ENCODE data around the gene GDAP2. TPM values are rescaled to one million over a fixed set of nuclear protein-coding genes. Genes with fewer than 3 reads are reported as not detected.
A peak's percentile ranks its signal among the peaks of the same experiment; 100 is the strongest.
"Not testable (repeated sequence)": the region's sequence is repeated elsewhere in the genome, so short reads cannot be mapped to it uniquely, and the experiment has no call there.

Gene GDAP2
- total RNA-seq, 1 donor from 2014 or later = 32.4 TPM

DNA sequence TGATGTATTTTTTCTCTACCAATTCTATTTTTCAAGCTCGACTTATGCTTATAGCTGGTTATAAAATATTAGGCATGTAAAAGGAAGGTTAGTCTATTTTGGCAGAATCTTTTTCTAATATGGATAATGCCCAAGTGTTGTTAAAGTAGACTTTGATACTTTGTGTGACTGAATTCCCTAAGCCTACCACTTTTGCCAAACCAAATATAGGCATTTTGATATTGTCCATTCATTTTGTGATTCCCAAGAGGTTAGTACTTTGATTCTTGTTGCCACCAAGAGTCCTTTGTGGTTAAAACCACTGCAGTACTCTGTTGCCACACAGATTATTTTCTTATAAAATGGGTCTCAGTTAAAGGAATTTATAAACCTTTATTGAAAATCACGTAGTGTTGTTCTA lies 4.3 kb upstream of the GDAP2 start:
- TF ChIP-seq, protein P1, sequence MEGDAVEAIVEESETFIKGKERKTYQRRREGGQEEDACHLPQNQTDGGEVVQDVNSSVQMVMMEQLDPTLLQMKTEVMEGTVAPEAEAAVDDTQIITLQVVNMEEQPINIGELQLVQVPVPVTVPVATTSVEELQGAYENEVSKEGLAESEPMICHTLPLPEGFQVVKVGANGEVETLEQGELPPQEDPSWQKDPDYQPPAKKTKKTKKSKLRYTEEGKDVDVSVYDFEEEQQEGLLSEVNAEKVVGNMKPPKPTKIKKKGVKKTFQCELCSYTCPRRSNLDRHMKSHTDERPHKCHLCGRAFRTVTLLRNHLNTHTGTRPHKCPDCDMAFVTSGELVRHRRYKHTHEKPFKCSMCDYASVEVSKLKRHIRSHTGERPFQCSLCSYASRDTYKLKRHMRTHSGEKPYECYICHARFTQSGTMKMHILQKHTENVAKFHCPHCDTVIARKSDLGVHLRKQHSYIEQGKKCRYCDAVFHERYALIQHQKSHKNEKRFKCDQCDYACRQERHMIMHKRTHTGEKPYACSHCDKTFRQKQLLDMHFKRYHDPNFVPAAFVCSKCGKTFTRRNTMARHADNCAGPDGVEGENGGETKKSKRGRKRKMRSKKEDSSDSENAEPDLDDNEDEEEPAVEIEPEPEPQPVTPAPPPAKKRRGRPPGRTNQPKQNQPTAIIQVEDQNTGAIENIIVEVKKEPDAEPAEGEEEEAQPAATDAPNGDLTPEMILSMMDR (IDR thresholded peaks at IDR 0.05) = no peak
- no peak for ATAC-seq

DNA sequence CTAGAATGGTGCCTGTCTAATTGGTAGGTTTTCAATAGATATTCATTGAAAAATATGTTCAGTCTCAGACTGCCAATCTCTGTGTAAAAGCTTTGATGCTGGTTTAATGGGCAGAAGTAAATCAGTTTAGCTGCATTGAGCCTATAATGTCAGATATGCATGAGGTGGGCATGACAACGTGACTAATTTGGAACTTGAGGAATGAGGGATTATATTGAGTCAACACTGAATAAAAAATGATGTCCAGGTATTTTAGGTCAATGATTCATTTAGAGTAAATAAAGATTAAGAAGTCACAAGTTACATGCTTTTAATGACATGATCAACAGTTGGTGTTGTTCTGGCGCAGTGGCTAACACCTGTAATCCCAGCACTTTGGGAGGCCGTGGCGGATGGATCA lies 3.2 kb upstream of the GDAP2 start:
- Histone ChIP-seq H3K4me1 (peaks cover 28% of the 10 kb centered on the region), H3K4me3 (no peak overlapping the region), H3K27me3 (no peaks in the 10 kb centered on the region), H3K27ac (no peak overlapping the region), H3K36me3 (peaks cover 30% of the 10 kb centered on the region), H3K9me3 (no peaks in the 10 kb centered on the region)
- ATAC-seq (no peak), DNase-seq (no peak)
- TF ChIP-seq, protein P1 (IDR thresholded peaks at IDR 0.05) = no peak
- intact Hi-C loops (cut with DNase I) = no loop called here

More for the DNA sequence above, 4.3 kb upstream of the GDAP2 start:
- no peak for DNase-seq
- intact Hi-C loops (cut with DNase I) = no loop called here
- peaks cover 41% of the 10 kb centered on the region for H3K36me3 ChIP-seq
- no peak overlapping the region for H3K27ac ChIP-seq
- peaks cover 18% of the 10 kb centered on the region for H3K4me1 ChIP-seq
- H3K27me3 ChIP-seq = no peaks in the 10 kb centered on the region
- no peak overlapping the region for H3K4me3 ChIP-seq
- H3K9me3 ChIP-seq = no peaks in the 10 kb centered on the region

DNA sequence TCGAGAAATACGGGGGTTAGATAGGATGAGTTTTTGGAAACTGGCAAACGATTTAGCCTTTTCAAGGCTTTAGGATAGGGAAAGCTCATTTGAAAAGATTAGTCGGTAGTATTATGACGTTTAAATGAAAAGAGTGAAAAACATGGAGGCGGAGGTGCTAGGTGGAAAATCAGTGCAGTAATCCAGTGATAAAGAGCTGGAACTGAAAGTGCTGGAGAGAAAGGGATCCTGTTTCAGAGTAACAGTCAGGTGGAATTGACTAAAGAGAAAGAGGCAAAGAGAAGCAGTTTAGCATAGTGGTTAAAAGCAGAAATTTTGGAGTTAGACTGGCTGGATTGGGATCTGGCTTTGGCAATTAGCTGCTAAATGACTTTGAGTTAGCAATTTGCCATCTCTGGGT lies 1.1 kb upstream of the GDAP2 start:
- peaks cover 12% of the 10 kb centered on the region for H3K36me3 ChIP-seq
- peak overlapping the region; percentile 90 for H3K27ac ChIP-seq
- no peaks in the 10 kb centered on the region for H3K9me3 ChIP-seq
- no peaks in the 10 kb centered on the region for H3K27me3 ChIP-seq
- DNase-seq = no peak
- H3K4me3 ChIP-seq = peak overlapping the region; percentile 89
- TF ChIP-seq, protein P1 (IDR thresholded peaks at IDR 0.05) = no peak
- intact Hi-C loops (cut with DNase I) = no loop called here
- H3K4me1 ChIP-seq = peaks cover 33% of the 10 kb centered on the region
- no peak for ATAC-seq

DNA sequence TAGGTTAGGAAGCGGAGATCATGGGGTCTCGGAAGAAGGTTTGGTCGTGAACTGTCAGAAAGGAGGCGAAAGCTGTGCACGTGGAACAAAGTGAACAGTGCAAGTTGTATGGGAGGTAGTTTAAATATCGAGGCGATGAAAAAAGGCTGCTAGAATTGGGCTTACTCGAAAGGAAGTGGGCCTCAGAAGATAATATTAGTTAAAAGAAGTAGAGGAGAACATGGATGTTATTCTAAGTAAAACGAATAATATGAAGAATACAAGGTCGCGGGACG lies 689 bp upstream of the GDAP2 start:
- peak overlapping the region; percentile 90 for H3K27ac ChIP-seq
- ATAC-seq = no peak
- no peaks in the 10 kb centered on the region for H3K27me3 ChIP-seq
- DNase-seq = no peak
- TF ChIP-seq, protein P1 (IDR thresholded peaks at IDR 0.05) = no peak
- peaks cover 9% of the 10 kb centered on the region for H3K36me3 ChIP-seq
- intact Hi-C loops (cut with DNase I) = no loop called here
- H3K9me3 ChIP-seq = no peaks in the 10 kb centered on the region
- H3K4me3 ChIP-seq = peak overlapping the region; percentile 89
- H3K4me1 ChIP-seq = peaks cover 33% of the 10 kb centered on the region

DNA sequence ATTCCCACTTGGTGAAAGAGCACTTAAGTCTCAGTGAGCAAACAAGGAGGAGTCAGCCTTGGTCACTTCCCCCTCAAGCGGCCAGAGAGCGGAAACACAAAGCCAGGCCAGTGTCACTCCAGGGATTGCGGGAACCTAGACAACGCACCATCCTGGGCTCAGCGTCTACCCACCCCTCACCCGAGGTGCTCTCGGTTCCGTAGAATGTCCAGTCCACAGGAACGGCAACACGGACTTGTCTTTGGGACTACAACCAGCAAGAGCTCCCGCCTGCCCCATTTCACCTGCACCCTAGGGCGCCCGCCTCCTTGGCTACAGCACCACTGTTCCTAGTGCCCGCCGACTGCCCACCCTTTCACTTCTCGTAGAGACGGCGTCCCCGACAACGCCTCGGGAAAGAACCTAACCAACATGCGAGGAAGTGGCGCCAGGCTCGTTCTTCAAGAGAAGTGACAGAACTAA lies 509 bp downstream of the GDAP2 start:
- H3K27ac ChIP-seq = peak overlapping the region; percentile 90
- peak; percentile 85 for ATAC-seq
- no peaks in the 10 kb centered on the region for H3K9me3 ChIP-seq
- no peaks in the 10 kb centered on the region for H3K36me3 ChIP-seq
- peak; percentile 82 for DNase-seq
- H3K27me3 ChIP-seq = no peaks in the 10 kb centered on the region
- intact Hi-C loops (cut with DNase I) = no loop called here
- TF ChIP-seq, protein P1 (IDR thresholded peaks at IDR 0.05) = peak; percentile 15
- peak overlapping the region; percentile 89 for H3K4me3 ChIP-seq
- H3K4me1 ChIP-seq = peaks cover 33% of the 10 kb centered on the region

DNA sequence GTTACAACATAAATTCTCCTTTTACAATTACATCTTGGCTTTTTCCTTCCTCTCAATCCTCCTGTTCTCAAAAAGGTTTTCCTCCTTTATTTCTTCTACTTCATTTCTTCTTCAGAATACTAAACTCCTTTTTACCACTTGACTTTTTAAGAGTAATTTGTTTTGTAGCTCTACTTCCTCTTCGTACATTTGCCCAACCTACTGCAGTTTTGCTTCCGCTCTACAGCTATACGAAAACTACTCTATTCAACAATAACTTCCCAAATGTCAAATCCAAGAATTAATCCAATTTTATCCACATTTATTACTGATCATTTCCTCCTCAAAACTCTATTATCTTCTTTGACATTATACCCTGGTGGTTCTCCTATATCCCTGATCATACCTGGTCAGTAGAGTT lies 3.4 kb downstream of the GDAP2 start:
- DNase-seq = no peak
- H3K4me1 ChIP-seq = peaks cover 23% of the 10 kb centered on the region
- ATAC-seq = no peak
- no peak overlapping the region for H3K27ac ChIP-seq
- intact Hi-C loops (cut with DNase I) = no loop called here
- H3K36me3 ChIP-seq = no peaks in the 10 kb centered on the region
- H3K9me3 ChIP-seq = no peaks in the 10 kb centered on the region
- H3K4me3 ChIP-seq = no peak overlapping the region
- H3K27me3 ChIP-seq = no peaks in the 10 kb centered on the region
- TF ChIP-seq, protein P1 (IDR thresholded peaks at IDR 0.05) = no peak

DNA sequence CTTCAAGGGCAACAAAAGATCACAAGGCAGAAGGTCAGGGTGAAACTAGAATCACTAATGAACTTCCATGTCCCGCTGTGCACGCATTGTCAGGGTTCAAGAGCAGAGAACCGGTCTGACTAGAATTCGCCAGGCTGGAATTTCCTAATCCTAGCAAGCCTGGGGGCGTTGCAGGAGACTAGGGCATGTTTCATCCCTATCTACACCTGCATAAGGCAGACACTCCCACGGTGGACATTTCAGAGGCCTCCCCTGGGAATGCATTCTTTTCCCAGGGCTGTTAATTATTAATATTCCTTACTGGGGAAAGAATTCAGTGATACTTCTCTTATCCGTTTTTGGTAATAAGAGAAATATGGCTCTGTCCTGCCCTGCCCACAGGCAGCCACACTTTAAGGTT lies 6.7 kb downstream of the GDAP2 start:
- H3K4me1 ChIP-seq; intact Hi-C loops (cut with DNase I); DNase-seq; H3K27ac ChIP-seq; H3K9me3 ChIP-seq; ATAC-seq; H3K4me3 ChIP-seq; H3K27me3 ChIP-seq: not testable (repeated sequence)
- peaks cover 24% of the 10 kb centered on the region for H3K36me3 ChIP-seq

All from upper lobe of right lung (tissue), 1 donor.